ENCODE results near the gene RECK. TPM values are rescaled to one million over a fixed set of nuclear protein-coding genes. Genes with fewer than 3 reads are reported as not detected.

The RECK gene
- total RNA-seq, 1 donor from 2014 or later, result 5.4 TPM

GRCh38 chr9:36150574-36151315, 114.0 kb downstream of the RECK start:
- Histone ChIP-seq H3K4me3 (no peak overlapping the region), H3K27ac (replicated peaks) (peak overlapping the region; percentile 76)
- intact Hi-C loops (cut with micrococcal nuclease), result no loop called here

DNA sequence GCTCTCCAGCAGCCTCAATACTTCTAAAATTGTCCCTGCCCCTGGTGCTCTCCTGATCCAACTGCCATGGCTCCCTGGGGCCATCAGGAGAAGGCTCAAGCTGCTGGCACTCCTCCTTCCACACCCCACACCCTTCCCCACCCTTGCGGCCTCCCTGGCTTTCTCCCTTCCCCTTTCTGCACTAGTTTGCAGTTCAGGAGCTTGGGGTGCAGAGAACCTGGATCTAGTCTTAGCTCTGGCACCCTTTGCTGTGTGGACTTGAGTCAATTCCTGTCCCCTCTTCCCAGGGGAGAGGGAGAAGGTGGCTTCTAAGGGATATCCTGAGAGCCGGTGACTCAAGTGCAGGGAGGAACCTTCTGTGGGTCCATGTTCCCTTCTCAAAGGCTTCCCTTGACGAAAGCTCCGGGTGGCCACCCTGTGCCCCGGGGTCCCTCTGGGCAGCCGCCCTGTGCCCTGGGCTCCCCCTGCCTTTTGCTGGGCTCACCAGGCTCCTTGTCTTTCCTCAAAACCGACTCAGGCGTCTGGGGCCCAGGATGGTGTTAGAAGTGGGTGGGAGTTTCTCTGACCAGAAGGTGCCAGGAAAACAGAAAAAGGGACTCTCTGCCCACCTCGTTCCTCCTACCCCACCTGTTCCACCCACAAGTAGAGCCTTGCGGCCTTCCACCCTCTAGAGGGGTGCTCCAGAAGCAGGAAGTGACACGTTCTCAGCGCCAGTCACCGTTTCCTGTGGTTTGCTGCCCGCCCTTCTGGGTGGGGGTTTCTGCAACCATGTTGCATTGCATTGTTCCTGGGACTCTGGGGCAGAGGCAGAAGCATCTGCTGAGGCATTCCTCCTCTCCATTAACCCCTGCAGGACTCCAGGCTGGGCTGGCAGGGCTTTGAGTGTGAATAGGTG, 114.8 kb downstream of the RECK start:
- Histone ChIP-seq H3K36me3 (no peaks in the 10 kb centered on the region), H3K27ac (replicated peaks) (peak overlapping the region; percentile 76), H3K4me3 (no peak overlapping the region), H3K27me3 (ENCODE audit: low read depth) (no peaks in the 10 kb centered on the region), H3K4me1 (peaks cover 60% of the 10 kb centered on the region), H3K9me3 (replicated peaks) (peaks cover 3% of the 10 kb centered on the region)
- peak; percentile 59 for DNase-seq
- intact Hi-C loops (cut with micrococcal nuclease), result no loop called here
- TF ChIP-seq, protein P1, sequence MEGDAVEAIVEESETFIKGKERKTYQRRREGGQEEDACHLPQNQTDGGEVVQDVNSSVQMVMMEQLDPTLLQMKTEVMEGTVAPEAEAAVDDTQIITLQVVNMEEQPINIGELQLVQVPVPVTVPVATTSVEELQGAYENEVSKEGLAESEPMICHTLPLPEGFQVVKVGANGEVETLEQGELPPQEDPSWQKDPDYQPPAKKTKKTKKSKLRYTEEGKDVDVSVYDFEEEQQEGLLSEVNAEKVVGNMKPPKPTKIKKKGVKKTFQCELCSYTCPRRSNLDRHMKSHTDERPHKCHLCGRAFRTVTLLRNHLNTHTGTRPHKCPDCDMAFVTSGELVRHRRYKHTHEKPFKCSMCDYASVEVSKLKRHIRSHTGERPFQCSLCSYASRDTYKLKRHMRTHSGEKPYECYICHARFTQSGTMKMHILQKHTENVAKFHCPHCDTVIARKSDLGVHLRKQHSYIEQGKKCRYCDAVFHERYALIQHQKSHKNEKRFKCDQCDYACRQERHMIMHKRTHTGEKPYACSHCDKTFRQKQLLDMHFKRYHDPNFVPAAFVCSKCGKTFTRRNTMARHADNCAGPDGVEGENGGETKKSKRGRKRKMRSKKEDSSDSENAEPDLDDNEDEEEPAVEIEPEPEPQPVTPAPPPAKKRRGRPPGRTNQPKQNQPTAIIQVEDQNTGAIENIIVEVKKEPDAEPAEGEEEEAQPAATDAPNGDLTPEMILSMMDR (IDR thresholded peaks at IDR 0.05; ENCODE audit: borderline replicate concordance), result no peak

More at GRCh38 chr9:36150574-36151315, 114.0 kb downstream of the RECK start:
- peaks cover 3% of the 10 kb centered on the region for H3K9me3 ChIP-seq (replicated peaks)
- H3K27me3 ChIP-seq (ENCODE audit: low read depth), result no peaks in the 10 kb centered on the region
- no peak for DNase-seq
- TF ChIP-seq, protein P1 (IDR thresholded peaks at IDR 0.05; ENCODE audit: borderline replicate concordance), result no peak
- peaks cover 60% of the 10 kb centered on the region for H3K4me1 ChIP-seq
- no peaks in the 10 kb centered on the region for H3K36me3 ChIP-seq

- Histone ChIP-seq H3K36me3 (no peaks in the 10 kb centered on the region), H3K9me3 (replicated peaks) (peaks cover 6% of the 10 kb centered on the region), H3K27me3 (ENCODE audit: low read depth) (no peaks in the 10 kb centered on the region), H3K27ac (replicated peaks) (peak overlapping the region; percentile 38), H3K4me3 (no peak overlapping the region), H3K4me1 (peaks cover 56% of the 10 kb centered on the region)
- no peak for DNase-seq
- TF ChIP-seq, protein P1 (IDR thresholded peaks at IDR 0.05; ENCODE audit: borderline replicate concordance), result no peak
- intact Hi-C loops (cut with micrococcal nuclease), result no loop called here
These were observed 116.2 kb downstream of the RECK start for GRCh38 chr9:36152741-36153438.

- peaks cover 50% of the 10 kb centered on the region for H3K4me1 ChIP-seq
- no peaks in the 10 kb centered on the region for H3K36me3 ChIP-seq
- peaks cover 6% of the 10 kb centered on the region for H3K9me3 ChIP-seq (replicated peaks)
- peak overlapping the region; percentile 73 for H3K27ac ChIP-seq (replicated peaks)
- no peak overlapping the region for H3K4me3 ChIP-seq
- TF ChIP-seq, protein P1 (IDR thresholded peaks at IDR 0.05; ENCODE audit: borderline replicate concordance), result no peak
- intact Hi-C loops (cut with micrococcal nuclease), result no loop called here
- DNase-seq, result no peak
- H3K27me3 ChIP-seq (ENCODE audit: low read depth), result no peaks in the 10 kb centered on the region
These were observed 117.0 kb downstream of the RECK start for GRCh38 chr9:36153746-36154145.

DNA sequence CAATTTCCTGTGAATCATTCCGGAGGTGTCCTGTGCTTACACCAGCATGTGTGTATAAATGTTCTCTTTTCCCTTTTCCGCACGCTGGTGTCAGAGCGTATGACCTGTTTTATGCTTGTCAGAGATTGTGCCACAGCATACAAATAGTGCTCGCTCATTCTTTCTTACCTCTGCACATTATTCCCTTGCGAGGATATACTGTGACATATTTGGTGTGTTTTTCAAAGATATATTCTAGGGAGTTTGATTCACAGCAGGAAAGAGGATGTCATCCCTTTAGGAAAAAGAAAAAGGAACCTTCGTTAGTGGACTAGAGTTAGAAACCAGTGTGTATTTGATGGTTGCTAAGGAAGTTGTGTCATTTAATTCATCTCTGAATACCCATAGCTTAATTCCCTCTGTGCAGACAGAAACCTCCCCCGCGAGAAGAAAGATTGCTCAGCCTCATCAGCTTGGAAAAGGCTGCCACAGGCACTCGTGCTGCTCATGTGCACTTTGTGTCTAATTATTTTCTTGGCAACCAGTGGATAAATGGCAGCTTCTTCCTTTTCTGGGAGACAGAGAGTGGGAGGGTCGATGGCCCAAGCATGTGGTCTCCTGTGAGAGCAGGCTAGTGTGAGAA, 117.7 kb downstream of the RECK start:
- peak overlapping the region; percentile 73 for H3K27ac ChIP-seq (replicated peaks)
- intact Hi-C loops (cut with micrococcal nuclease), result no loop called here
- H3K27me3 ChIP-seq (ENCODE audit: low read depth), result no peaks in the 10 kb centered on the region
- H3K4me3 ChIP-seq, result no peak overlapping the region
- H3K36me3 ChIP-seq, result no peaks in the 10 kb centered on the region
- no peak for DNase-seq
- peaks cover 44% of the 10 kb centered on the region for H3K4me1 ChIP-seq
- H3K9me3 ChIP-seq (replicated peaks), result peaks cover 6% of the 10 kb centered on the region
- TF ChIP-seq, protein P1 (IDR thresholded peaks at IDR 0.05; ENCODE audit: borderline replicate concordance), result no peak
